Fibroblast of villous mesenchyme (primary cell): ENCODE results near the gene UGT3A1. TPM values are rescaled to one million over a fixed set of nuclear protein-coding genes. Genes with fewer than 3 reads are reported as not detected.
A peak's percentile ranks its signal among the peaks of the same experiment; 100 is the strongest.

Source experiments
- DNase-seq: peaks from one replicate; pipeline ENCODE4 v3.0.0-alpha.2; 2010; ENCODE audit warnings: low read depth
- H3K4me3 ChIP-seq: 2 replicates; pipeline ENCODE4 v1.5.1; 2011; ENCODE audit warnings: low read depth, mild to moderate bottlenecking, low read length
- total RNA-seq: library from RNA; depleted of rRNA; stranded (reverse); fragments of >200 nt; gene quantifications from 2 replicates; pipeline ENCODE4 v1.2.3, GENCODE V29; 2012
- TF ChIP-seq, protein P1 (sequence below): IDR thresholded peaks from 2 replicates; pipeline ENCODE4 v1.5.1; 2012; ENCODE audit warnings: low read depth, mild to moderate bottlenecking, low read length; ENCODE audit not compliant: insufficient read depth

The UGT3A1 gene
- total RNA-seq, 1 donor: not detected

DNA sequence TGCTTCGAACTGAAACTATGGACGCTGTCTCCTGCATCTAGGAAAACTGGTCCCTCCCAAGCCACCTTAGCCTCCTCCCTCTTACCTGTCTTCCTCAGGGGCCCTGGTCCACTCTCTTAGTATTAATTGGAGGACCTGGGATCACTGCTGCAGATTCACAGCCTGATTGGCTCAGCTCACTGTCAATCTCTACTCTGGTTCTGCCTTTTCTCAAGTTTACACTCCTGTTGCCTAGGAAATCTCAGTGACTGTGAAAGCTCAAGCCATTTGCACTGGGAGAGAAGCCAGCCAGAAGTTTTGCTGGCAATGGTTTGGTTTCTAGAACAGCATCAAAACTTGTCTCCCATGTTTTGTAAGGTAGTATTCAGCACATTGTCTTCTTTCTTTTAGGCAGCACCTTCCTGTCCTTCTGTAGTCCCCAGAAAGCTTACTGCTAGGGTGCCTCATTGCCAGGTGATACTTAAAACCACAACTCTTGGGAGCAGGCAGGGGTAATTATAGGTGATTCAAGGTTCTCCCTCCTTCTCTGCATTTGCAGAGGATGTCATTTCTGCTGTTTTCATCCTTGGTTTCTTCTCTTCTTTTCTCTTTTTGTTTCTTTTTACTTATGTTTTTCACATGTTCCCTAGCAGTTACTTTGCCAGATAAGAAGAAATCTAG lies 52.5 kb downstream of the UGT3A1 start, which contains the start of gene CAPSL:
Gene CAPSL, minus strand, starts transcription at position 55 of the 660 bp plus-strand sequence. CDS start 17,502 bp downstream, outside the sequence.
- TF ChIP-seq, protein P1, sequence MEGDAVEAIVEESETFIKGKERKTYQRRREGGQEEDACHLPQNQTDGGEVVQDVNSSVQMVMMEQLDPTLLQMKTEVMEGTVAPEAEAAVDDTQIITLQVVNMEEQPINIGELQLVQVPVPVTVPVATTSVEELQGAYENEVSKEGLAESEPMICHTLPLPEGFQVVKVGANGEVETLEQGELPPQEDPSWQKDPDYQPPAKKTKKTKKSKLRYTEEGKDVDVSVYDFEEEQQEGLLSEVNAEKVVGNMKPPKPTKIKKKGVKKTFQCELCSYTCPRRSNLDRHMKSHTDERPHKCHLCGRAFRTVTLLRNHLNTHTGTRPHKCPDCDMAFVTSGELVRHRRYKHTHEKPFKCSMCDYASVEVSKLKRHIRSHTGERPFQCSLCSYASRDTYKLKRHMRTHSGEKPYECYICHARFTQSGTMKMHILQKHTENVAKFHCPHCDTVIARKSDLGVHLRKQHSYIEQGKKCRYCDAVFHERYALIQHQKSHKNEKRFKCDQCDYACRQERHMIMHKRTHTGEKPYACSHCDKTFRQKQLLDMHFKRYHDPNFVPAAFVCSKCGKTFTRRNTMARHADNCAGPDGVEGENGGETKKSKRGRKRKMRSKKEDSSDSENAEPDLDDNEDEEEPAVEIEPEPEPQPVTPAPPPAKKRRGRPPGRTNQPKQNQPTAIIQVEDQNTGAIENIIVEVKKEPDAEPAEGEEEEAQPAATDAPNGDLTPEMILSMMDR: no peak

DNA sequence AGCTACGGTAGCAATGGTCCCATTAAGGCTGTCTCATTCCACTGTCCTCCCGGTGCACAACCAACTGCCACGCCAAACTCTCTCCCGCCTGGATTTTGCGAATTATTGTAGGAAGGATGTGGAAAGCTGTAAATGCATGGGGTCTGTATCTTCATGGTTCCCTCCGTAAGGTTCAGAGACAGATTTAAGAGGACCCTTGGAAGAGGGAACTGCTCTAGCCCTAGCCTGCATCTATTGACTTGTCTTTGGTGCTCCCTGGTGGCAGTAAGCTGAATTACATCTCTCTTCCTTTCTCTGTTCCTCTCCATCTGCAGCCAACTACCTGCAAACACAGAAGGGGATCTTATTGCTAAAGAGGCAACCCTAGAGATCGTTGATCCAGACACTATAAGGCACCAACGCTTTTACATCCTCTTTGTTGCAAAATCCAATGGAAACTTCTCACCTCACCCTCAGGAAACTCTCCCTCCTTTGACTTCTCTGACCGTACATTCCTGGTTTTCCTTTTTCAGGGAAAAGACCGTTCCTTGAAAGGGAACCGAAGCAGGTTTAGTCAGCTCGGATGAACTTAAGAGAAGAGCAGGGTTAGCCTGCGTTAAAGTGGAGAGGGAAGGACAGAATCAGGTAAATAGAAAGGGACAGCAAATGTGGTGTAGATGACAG lies 64.7 kb downstream of the UGT3A1 start:
- peak overlapping the region; percentile 42 for H3K4me3 ChIP-seq

More for the DNA sequence above, 52.5 kb downstream of the UGT3A1 start, which contains the start of gene CAPSL:
- DNase-seq: peak; percentile 81
- no peak within 1 kb of the TSS for H3K4me3 ChIP-seq

DNA sequence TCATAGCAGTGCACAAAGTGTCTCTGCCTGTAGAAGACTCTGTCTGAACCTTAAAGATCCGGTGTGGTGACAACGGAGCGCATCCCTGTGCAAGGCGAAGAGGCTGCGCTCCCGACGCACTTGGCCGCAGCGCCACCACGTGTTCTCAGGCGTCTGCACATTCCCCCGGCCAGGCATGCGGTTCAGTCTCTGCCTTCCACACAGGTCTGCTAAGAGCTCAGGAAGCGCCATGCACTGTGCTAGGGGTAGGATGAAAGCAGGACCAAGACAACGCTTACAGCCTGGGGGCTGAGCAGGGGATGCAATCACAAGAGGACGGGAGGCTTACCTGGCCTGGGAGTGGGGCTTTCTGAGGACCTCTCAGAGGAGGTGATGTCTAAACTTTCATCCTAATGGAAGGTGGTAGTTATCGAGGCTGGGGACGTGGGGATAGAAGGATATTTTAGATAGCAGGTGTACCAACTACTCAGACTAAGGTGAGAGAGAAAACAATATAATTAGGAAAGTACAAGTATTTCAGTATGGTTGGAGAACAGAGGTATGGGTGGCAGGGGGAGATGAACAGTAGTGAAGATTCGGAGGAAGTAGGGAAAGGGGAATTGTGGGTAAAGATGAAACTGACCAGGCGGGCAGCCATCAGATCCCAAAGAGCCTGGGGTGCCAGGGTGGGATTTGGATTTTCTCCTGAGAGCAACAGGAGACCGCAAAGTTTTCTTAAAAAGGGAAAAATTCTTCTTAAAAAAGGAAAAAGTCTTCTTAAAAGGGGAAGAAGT lies 66.1 kb downstream of the UGT3A1 start:
- peak; percentile 71 for DNase-seq
- TF ChIP-seq, protein P1: peak; percentile 77
- H3K4me3 ChIP-seq: no peak overlapping the region

More for the DNA sequence above, 64.7 kb downstream of the UGT3A1 start:
- peak; percentile 58 for DNase-seq
- TF ChIP-seq, protein P1: peak; percentile 85

DNA sequence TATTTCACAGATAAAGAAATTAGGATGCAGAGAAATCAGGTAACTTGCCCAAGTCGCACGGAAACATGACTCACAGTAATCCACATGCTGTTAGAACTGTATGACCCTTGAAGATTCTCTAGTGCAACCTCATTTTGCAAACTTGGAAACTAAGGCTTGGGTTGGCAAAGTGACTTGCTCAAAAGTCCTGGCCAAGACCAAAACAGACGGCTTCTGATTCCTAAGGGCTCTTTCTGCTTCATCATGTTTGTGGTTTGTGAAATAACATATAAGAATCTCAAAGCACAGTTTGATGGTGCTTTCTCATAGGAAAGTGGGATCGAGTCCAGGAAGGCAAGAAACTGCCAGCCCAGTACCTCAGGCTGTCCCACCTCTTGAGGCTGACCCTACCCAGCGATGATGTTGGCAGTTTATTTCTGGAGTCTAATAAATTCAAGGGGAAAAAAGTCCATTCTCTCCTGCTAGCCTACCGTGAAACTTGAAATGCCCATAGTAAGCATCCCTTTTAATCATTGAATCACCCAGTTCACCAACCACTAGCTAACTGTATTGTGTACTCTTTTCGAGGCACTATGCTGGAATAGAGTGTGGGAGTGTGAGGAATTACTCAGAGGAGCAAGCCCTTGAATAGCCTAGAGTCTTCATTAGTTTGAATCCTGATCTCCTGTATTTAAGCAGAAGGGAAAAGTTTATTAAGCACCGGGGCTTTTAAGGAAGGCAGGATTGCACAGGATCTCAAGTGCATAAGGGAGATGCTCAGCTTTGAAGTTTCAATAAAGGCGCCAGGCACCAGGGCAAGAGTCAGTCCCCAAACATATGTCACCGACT lies 66.9 kb downstream of the UGT3A1 start:
- H3K4me3 ChIP-seq: no peak overlapping the region
- TF ChIP-seq, protein P1: no peak
- peak; percentile 34 for DNase-seq

DNA sequence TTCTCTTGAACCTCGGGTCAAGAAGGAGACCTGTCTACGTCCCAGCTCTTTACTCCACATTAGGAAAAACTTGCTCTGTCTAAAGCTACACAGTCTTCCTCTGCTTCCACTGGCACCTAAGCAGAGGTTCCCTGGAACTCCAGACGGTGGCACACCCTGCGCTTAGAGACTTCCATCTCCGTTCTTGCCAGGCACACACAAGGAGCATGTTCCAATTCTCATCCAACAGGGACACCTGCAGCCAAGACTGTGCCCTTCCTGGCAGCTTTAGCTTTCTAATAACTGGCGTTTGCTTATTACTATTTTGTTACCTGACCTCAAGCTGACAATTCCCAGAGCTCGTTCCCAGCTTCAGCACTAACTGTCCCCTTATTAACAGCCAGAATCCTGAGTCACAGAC lies 68.7 kb downstream of the UGT3A1 start:
- H3K4me3 ChIP-seq: no peak overlapping the region
- DNase-seq: no peak
- TF ChIP-seq, protein P1: no peak

DNA sequence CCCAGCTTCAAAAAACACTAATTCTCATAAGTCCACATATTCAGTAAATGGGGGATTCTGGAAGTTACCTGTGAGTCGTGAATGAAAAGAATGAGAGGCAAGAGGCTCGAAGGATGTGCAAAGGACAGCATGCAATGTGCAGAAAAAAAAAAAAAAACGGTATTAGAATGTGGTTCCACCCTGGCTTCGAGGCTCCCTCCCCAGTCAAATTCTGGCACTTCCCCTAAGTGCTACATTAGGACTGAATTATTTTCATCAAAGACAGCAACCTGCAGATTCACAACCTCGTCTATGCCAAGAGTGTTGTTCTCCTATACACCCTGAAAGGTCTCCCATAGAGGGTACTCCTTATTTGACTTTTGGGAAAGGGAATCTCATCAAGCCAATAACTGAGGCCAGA lies 69.3 kb downstream of the UGT3A1 start:
- DNase-seq: no peak
- H3K4me3 ChIP-seq: no peak overlapping the region
- TF ChIP-seq, protein P1: no peak
